GM19099 (cell line): ENCODE data around the gene ARMC3.

ENCODE experiments used
- POLR2A ChIP-seq: IDR thresholded peaks from 3 replicates; pipeline ENCODE4 v1.6.1; 2011; ENCODE audit warnings: low read depth; ENCODE audit not compliant: insufficient read length; ENCODE audit errors: extremely low read depth

ARMC3 gene

DNA sequence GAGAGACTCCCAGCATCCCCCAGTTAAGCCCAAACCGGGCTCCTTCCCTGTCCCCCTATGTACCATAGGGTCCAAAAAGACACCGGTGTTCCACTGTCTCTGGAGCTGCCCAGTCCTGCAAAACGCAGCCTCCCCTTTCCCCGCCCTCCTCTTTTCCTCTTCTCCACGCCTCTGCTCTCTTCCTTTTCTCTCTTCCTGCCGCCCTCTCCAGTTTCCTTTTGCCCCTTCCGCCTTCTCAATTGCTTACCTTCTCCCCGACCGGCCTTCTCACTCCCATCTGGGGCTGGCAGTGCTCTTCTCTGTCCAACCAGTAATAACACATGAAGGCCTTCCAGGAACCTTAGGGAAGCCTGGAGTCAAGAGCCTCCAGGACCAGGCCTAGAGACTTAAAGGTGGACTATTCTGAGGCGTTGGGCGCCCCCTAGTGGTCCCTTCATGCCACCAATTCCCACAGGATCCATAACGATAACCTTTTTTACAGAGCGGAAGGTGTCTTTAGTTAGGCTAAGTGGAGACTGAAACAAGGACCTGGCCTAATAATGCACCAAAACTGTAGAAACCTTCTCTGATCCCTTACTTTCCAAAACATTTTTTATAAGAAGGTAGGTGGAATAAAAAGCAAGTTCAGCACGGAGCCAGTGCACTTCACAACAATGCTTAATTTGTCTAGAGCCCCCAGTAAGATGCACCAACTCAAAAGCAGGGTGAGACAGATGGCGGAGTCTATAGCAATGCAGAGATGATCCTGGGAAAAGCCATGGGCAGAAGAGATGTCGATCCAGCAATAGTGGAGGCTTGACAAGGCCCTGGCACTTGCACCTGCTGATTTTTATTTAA lies 140.3 kb downstream of the ARMC3 start:
- no peak for TF ChIP-seq POLR2A

DNA sequence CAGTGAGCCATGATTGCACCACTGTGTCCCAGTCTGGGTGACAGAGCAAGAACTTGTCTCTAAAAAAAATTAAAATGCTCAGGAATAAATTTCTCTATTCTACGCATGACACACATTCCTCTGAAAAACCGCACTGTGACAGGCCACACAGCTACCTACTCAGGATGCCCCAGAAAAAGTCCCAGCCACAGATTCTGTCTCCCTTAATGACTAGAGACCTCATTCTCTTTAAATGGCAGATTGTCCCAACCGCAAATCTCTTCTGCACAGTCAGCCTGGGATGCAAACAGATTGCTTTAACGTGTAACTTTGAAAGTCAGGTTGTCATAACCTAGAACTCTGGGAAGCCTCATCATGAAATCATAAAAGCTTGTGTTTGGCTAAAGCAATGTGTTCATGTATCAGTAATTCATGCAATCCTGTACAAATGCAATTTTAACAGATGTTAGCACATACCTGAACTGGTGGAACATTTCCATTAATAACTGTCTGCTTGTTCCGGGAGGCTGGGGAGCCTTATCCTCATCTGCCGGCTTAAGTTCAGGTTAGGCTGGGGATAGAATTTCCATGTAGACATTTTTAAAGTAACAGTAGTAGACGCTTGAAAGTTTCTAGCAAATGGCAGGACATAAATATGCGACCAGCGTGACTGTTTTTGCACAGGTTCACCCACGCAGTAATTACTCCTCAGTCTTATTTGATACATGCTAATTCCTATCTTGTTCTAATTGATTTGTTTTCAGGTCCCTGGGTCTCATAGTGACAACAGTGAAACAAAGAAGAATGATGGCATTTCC lies 141.4 kb downstream of the ARMC3 start:
- no peak for TF ChIP-seq POLR2A

DNA sequence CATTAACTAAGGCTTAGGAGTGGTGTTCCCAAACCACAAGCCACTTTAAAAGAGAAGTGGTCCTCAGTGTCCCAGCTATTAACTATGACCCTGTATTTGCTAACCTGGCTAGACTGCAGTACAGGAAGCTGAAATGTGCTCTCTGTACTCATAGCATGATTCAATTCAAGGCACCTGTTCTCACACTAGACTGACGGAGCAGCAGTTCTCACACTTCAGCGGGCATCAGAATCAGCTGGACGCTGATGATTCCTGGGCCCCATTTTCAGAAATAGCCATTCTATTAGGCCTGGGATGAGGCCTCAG lies 143.0 kb downstream of the ARMC3 start:
- TF ChIP-seq POLR2A: no peak

DNA sequence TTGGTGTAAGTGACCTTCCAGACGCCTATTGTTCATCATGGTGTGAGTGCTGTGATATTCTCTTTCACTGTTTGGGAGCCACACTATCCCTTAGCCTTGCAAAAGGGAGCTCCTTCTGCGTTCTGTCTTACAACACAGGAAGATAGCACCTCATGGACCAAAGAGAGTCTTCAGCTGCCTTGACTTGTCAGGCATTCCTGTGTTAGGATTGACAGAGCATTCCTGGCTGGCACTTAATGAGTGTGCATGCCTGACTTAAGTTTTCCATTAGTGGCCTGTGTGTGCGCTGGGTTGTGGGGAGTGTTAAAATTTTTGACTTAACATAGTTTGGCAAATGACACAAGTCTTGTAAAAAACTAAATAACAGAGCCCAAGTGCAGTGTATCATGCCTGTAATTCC lies 145.7 kb downstream of the ARMC3 start:
- no peak for TF ChIP-seq POLR2A

DNA sequence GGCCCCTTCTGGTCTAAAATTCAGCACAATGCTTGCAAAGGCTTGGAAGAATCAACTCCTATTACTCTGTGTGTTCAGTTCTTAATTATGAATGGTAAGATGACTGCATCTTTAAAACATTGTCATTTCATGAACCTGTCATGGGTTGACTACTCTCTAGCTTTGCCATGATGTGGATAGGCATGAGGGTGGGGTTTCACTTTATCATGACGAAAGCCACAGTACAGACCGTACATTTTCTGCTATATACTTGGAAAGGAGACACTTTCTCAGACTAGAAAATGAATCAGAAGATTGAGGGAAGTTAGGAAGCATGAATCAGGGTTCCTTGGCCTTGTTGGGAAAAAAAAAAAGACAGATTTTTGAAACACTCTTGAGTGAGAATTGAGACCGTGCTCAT lies 147.8 kb downstream of the ARMC3 start:
- TF ChIP-seq POLR2A: no peak

DNA sequence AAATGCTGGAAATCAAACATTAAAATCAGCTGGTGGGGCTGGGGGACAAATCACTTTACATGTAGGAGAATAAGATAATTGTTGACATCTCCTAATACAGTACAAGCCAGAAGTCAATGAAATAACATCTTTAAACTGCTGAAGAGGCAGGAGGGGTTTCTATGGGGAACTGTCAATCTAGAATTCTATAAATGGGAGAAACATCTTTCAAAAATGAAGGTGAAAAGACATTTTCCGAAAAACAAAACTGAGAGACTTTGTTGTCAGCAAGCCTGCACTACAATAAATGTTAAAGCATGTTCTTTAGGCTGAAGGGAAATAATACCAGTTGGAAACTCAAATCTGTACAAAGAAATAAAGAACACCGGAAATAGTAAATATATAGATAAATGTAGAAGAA lies 150.3 kb downstream of the ARMC3 start:
- TF ChIP-seq POLR2A: no peak

DNA sequence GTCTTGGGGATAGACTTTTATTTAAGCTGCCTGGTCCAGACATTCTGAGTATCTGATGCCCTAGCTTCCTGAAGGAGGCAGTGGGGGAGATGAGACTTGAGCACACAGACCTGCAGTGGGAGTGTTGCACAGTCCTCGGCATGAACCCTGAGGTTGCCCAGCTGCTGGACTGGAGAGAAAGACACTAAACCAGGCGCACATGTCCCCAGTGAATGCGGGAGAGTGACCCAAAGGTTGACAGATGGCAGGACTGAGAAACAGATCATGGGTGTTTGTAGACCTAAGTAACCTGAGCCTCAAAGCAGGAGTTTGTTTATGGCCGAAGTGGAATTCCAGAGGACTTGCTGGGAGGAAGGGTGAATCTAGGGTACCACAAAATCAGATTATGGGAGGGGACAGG lies 151.8 kb downstream of the ARMC3 start:
- TF ChIP-seq POLR2A: no peak

DNA sequence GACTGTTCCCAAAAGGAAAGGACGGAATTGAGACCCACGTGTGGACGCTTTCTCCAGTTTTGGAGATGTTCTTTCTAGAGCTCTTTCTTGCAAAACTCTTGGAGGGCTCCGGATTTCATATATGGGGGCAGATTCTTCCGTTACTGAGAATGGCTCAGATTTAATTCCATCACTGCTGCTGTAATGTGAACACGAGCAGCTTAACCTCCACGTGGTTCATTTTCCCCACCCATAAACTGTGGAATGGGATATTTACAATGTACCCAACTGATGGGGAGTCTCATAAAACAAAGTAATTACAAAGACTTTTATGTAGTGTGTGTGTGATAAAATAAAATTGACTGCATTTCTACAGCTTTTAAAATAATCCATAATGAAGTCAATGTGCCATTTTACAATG lies 152.4 kb downstream of the ARMC3 start:
- no peak for TF ChIP-seq POLR2A

DNA sequence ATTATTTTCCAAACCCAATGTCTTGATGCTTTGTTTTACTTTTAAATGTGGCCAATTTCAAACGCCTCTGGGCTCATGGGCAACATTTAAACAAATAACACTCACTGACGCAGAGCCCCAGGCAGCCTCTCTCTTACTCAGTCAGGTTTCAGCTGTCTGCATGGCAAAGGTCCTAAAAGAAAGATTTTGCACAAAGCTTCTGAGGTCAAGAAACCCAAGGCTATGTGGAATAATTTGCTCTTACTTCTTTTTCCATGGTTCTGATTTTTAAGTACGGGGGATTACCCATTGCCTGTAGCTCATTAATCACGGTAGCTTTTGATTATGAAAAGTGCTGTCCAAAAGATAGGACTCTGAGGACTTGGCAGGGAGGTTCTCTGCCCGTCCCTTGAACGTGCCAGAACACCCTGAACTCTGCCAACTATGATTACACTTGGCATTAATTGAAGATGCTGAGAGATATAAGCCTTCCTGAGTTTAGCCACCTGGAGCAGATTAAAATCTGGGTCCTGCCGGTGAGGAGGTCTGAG lies 153.4 kb downstream of the ARMC3 start:
- no peak for TF ChIP-seq POLR2A

DNA sequence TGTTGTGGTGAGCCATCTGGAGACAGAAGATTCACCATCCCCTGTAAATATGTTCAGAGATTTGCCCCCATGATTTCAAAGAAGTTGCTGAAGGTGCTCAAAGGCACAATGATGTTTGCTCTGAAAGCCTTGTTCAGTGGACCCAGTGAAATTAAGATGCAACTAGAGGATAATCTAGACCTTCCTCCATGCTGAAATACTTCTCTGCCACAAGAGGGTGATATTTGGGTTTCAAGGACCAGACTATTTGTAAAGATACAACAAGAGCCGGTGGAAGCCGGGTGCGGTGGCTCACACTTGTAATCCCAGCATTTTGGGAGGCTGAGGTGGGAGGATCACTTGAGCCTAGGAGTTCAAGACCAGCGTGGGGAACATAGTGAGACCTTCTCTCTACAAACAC lies 154.0 kb downstream of the ARMC3 start:
- no peak for TF ChIP-seq POLR2A
